Measurements from ENCODE around the gene CATSPERD. TPM values are rescaled to one million over a fixed set of nuclear protein-coding genes. Genes with fewer than 3 reads are reported as not detected.

CATSPERD gene
- polyA plus RNA-seq, 1 donor (not counting 4 experiments of a cell fraction or from before 2014, with no cell fraction given) = not detected

- Histone ChIP-seq H3K4me3 (ENCODE audit: control insufficient read depth in 2 of 3, extremely low read depth in 1 of 3, insufficient read depth in 2 of 3, low read depth in 1 of 3, low read length in 3 of 3) (no peak overlapping the region), H3K36me3 (ENCODE audit: control insufficient read depth in 2 of 2, extremely low read depth in 1 of 2, insufficient read depth in 2 of 2, low read length in 2 of 2) (no peaks in the 10 kb centered on the region), H3K27ac (ENCODE audit: control insufficient read depth, insufficient read depth, low read length) (no peak overlapping the region), H3K79me2 (ENCODE audit: control insufficient read depth, insufficient read depth, low read length) (no peaks in the 10 kb centered on the region), H2AFZ (ENCODE audit: control insufficient read depth, low read length) (no peak overlapping the region), H4K20me1 (ENCODE audit: control insufficient read depth, extremely low read depth, insufficient read depth, low read length) (no peaks in the 10 kb centered on the region), H3K9ac (ENCODE audit: control insufficient read depth, extremely low read depth, insufficient read depth, low read length) (no peak overlapping the region), H3K9me3 (ENCODE audit: control insufficient read depth, low read depth, low read length) (no peaks in the 10 kb centered on the region), H3K9me1 (ENCODE audit: control insufficient read depth, extremely low read depth, insufficient read depth, low read length) (no peaks in the 10 kb centered on the region), H3K4me1 (ENCODE audit: control insufficient read depth, extremely low read depth, insufficient read depth, low read length) (no peaks in the 10 kb centered on the region), H3K4me2 (ENCODE audit: control insufficient read depth, extremely low read depth, insufficient read depth, low read depth, low read length) (no peak overlapping the region), H3K27me3 (ENCODE audit: control insufficient read depth, extremely low read depth, insufficient read depth, low read length) (no peaks in the 10 kb centered on the region)
- dilution Hi-C loops (cut with MboI; ENCODE audit: extremely low pct_ligation_motif_present, low sequenced_read_pairs) = no loop called here
- no peak for DNase-seq (ENCODE audit: low read depth, low spot score)
- TF ChIP-seq CTCF (optimal IDR thresholded peaks at IDR 0.05 in 1 of 3, IDR thresholded peaks at IDR 0.05 in 1 of 3, conservative IDR thresholded peaks at IDR 0.05 in 1 of 3; ENCODE audit: extremely low read depth in 1 of 3, insufficient read depth in 2 of 3, low read length in 3 of 3) (no peak), EZH2 (IDR thresholded peaks at IDR 0.05; ENCODE audit: low read length) (no peak)
- no peak for FAIRE-seq
Measured at GRCh38 chr19:5753743-5754142, 33.3 kb downstream of the CATSPERD start.

- dilution Hi-C loops (cut with MboI; ENCODE audit: extremely low pct_ligation_motif_present, low sequenced_read_pairs) = no loop called here
Measured at GRCh38 chr19:5762608-5763217, 42.3 kb downstream of the CATSPERD start.

More at GRCh38 chr19:5762608-5763217, 42.3 kb downstream of the CATSPERD start:
- Histone ChIP-seq H2AFZ (ENCODE audit: control insufficient read depth, low read length) (no peak overlapping the region), H3K79me2 (ENCODE audit: control insufficient read depth, insufficient read depth, low read length) (no peaks in the 10 kb centered on the region), H4K20me1 (ENCODE audit: control insufficient read depth, extremely low read depth, insufficient read depth, low read length) (no peaks in the 10 kb centered on the region), H3K9ac (ENCODE audit: control insufficient read depth, extremely low read depth, insufficient read depth, low read length) (no peak overlapping the region), H3K9me1 (ENCODE audit: control insufficient read depth, extremely low read depth, insufficient read depth, low read length) (no peaks in the 10 kb centered on the region), H3K4me2 (ENCODE audit: control insufficient read depth, extremely low read depth, insufficient read depth, low read depth, low read length) (no peak overlapping the region), H3K4me1 (ENCODE audit: control insufficient read depth, extremely low read depth, insufficient read depth, low read length) (no peaks in the 10 kb centered on the region), H3K36me3 (ENCODE audit: control insufficient read depth in 2 of 2, extremely low read depth in 1 of 2, insufficient read depth in 2 of 2, low read length in 2 of 2) (no peaks in the 10 kb centered on the region), H3K27me3 (ENCODE audit: control insufficient read depth, extremely low read depth, insufficient read depth, low read length) (no peaks in the 10 kb centered on the region), H3K9me3 (ENCODE audit: control insufficient read depth, low read depth, low read length) (no peaks in the 10 kb centered on the region), H3K4me3 (ENCODE audit: control insufficient read depth in 2 of 3, extremely low read depth in 1 of 3, insufficient read depth in 2 of 3, low read depth in 1 of 3, low read length in 3 of 3) (no peak overlapping the region), H3K27ac (ENCODE audit: control insufficient read depth, insufficient read depth, low read length) (no peak overlapping the region)
- FAIRE-seq (no peak), DNase-seq (ENCODE audit: low read depth, low spot score) (no peak)
- no peak for TF ChIP-seq CTCF (optimal IDR thresholded peaks at IDR 0.05 in 1 of 3, IDR thresholded peaks at IDR 0.05 in 1 of 3, conservative IDR thresholded peaks at IDR 0.05 in 1 of 3; ENCODE audit: extremely low read depth in 1 of 3, insufficient read depth in 2 of 3, low read length in 3 of 3)
- no peak for TF ChIP-seq EZH2 (IDR thresholded peaks at IDR 0.05; ENCODE audit: low read length)
